GM23338 (cell line): Measurements from ENCODE around the gene BCAP31.

Source experiments
- CREB1 ChIP-seq: fragments of 250-450 bp; sonication (Bioruptor Pico); IDR thresholded peaks from 2 replicates; pipeline ENCODE4 v1.5.0; 2020; ENCODE audit warnings: low read depth, mild to moderate bottlenecking, moderate library complexity
- EZH2 ChIP-seq: fragments of 200-600 bp; sonication (generic); IDR thresholded peaks from one replicate; pipeline ENCODE4 v1.8.0; 2017; ENCODE audit warnings: antibody characterized with exemption, mild to moderate bottlenecking, low read depth; ENCODE audit not compliant: unreplicated experiment
- EZH2phosphoT487 ChIP-seq: fragments of 200-600 bp; sonication (generic); IDR thresholded peaks from one replicate; pipeline ENCODE4 v1.8.1; 2018; ENCODE audit warnings: antibody characterized with exemption; ENCODE audit not compliant: unreplicated experiment
- JUNB ChIP-seq: IDR thresholded peaks from one replicate; pipeline ENCODE4 v1.6.1; 2016; ENCODE audit warnings: antibody characterized with exemption; ENCODE audit not compliant: unreplicated experiment
- NANOG ChIP-seq: IDR thresholded peaks from 2 replicates; pipeline ENCODE4 v1.6.1; 2016; ENCODE audit warnings: antibody characterized with exemption, borderline replicate concordance
- POLR2AphosphoS5 ChIP-seq: IDR thresholded peaks from 2 replicates; pipeline ENCODE4 v1.6.1; 2016; ENCODE audit warnings: antibody characterized with exemption, low read depth
- STAT1 ChIP-seq: IDR thresholded peaks from one replicate; pipeline ENCODE4 v1.6.1; 2016; ENCODE audit warnings: antibody characterized with exemption; ENCODE audit not compliant: unreplicated experiment
- ZNF331 ChIP-seq: fragments of 250-450 bp; sonication (Bioruptor Pico); IDR thresholded peaks from 2 replicates; pipeline ENCODE4 v1.5.0; 2020; ENCODE audit warnings: low read depth, mild to moderate bottlenecking, moderate library complexity
- TF ChIP-seq, protein P1 (sequence below), 2 experiments: fragments of 200-600 bp in 1 of 2; sonication (generic) in 1 of 2; conservative IDR thresholded peaks; 2 replicates each; pipeline versions ENCODE4 v1.5.1 to v1.6.1; 2016 to 2017; ENCODE audit warnings: antibody characterized with exemption in 2 of 2, low read depth in 2 of 2, mild to moderate bottlenecking in 2 of 2, moderate library complexity in 1 of 2
- TF ChIP-seq, protein P2 (sequence below): IDR thresholded peaks from one replicate; pipeline ENCODE4 v1.6.1; 2018; ENCODE audit warnings: antibody characterized with exemption; ENCODE audit not compliant: unreplicated experiment
- TF ChIP-seq, protein P3 (sequence below): IDR thresholded peaks from 2 replicates; pipeline ENCODE4 v1.6.1; 2016; ENCODE audit warnings: antibody characterized with exemption

- TF ChIP-seq, protein P1, sequence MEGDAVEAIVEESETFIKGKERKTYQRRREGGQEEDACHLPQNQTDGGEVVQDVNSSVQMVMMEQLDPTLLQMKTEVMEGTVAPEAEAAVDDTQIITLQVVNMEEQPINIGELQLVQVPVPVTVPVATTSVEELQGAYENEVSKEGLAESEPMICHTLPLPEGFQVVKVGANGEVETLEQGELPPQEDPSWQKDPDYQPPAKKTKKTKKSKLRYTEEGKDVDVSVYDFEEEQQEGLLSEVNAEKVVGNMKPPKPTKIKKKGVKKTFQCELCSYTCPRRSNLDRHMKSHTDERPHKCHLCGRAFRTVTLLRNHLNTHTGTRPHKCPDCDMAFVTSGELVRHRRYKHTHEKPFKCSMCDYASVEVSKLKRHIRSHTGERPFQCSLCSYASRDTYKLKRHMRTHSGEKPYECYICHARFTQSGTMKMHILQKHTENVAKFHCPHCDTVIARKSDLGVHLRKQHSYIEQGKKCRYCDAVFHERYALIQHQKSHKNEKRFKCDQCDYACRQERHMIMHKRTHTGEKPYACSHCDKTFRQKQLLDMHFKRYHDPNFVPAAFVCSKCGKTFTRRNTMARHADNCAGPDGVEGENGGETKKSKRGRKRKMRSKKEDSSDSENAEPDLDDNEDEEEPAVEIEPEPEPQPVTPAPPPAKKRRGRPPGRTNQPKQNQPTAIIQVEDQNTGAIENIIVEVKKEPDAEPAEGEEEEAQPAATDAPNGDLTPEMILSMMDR (conservative IDR thresholded peaks at IDR 0.05; ENCODE audit: low read depth in 2 of 2) = no peak
- TF ChIP-seq EZH2phosphoT487 (no peak), CREB1 (CRISPR knock-in tag) (no peak), EZH2 (no peak), POLR2AphosphoS5 (no peak), NANOG (no peak), STAT1 (no peak), ZNF331 (CRISPR knock-in tag) (no peak), JUNB (no peak)
- TF ChIP-seq, protein P2, sequence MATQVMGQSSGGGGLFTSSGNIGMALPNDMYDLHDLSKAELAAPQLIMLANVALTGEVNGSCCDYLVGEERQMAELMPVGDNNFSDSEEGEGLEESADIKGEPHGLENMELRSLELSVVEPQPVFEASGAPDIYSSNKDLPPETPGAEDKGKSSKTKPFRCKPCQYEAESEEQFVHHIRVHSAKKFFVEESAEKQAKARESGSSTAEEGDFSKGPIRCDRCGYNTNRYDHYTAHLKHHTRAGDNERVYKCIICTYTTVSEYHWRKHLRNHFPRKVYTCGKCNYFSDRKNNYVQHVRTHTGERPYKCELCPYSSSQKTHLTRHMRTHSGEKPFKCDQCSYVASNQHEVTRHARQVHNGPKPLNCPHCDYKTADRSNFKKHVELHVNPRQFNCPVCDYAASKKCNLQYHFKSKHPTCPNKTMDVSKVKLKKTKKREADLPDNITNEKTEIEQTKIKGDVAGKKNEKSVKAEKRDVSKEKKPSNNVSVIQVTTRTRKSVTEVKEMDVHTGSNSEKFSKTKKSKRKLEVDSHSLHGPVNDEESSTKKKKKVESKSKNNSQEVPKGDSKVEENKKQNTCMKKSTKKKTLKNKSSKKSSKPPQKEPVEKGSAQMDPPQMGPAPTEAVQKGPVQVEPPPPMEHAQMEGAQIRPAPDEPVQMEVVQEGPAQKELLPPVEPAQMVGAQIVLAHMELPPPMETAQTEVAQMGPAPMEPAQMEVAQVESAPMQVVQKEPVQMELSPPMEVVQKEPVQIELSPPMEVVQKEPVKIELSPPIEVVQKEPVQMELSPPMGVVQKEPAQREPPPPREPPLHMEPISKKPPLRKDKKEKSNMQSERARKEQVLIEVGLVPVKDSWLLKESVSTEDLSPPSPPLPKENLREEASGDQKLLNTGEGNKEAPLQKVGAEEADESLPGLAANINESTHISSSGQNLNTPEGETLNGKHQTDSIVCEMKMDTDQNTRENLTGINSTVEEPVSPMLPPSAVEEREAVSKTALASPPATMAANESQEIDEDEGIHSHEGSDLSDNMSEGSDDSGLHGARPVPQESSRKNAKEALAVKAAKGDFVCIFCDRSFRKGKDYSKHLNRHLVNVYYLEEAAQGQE = no peak
- TF ChIP-seq, protein P3, sequence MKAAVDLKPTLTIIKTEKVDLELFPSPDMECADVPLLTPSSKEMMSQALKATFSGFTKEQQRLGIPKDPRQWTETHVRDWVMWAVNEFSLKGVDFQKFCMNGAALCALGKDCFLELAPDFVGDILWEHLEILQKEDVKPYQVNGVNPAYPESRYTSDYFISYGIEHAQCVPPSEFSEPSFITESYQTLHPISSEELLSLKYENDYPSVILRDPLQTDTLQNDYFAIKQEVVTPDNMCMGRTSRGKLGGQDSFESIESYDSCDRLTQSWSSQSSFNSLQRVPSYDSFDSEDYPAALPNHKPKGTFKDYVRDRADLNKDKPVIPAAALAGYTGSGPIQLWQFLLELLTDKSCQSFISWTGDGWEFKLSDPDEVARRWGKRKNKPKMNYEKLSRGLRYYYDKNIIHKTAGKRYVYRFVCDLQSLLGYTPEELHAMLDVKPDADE = no peak
Observed at GRCh38 chrX:153764786-153765137, 40.6 kb upstream of the BCAP31 start.
